Activated CD4-positive, CD25-positive, alpha-beta regulatory T cell (primary cell): ENCODE data around the gene ZNF766.
"Not testable (repeated sequence)": the region's sequence is repeated elsewhere in the genome, so short reads cannot be mapped to it uniquely, and the experiment has no call there.

Experiments used
- DNase-seq, 4 experiments: peaks; one replicate each; lab custom pipeline; 2025; lab: John Stamatoyannopoulos, UW

Gene ZNF766

GRCh38 chr19:52269338-52270261 lies at the start of gene ZNF766:
ZNF766 (plus strand) TSS chr19:52269587; CDS start chr19:52269614, 27 bp downstream.
- peak; percentile 93 to 96 (median 94) for DNase-seq

GRCh38 chr19:52219611-52220010 lies 49.8 kb upstream of the ZNF766 start:
- no peak for DNase-seq

- DNase-seq: no peak
Observed at GRCh38 chr19:52221031-52221430, 48.4 kb upstream of the ZNF766 start.

- no peak for DNase-seq
Observed at GRCh38 chr19:52221831-52222375, 47.5 kb upstream of the ZNF766 start.

- no peak for DNase-seq
Observed at GRCh38 chr19:52224211-52224610, 45.2 kb upstream of the ZNF766 start.

- no peak for DNase-seq
Observed at GRCh38 chr19:52226652-52227051, 42.7 kb upstream of the ZNF766 start.

GRCh38 chr19:52227196-52227940 lies 42.0 kb upstream of the ZNF766 start:
- no peak for DNase-seq

GRCh38 chr19:52227980-52228379 lies 41.4 kb upstream of the ZNF766 start:
- DNase-seq: no peak

GRCh38 chr19:52229524-52229923 lies 39.9 kb upstream of the ZNF766 start:
- no peak for DNase-seq

- no peak for DNase-seq
Observed at GRCh38 chr19:52230685-52231084, 38.7 kb upstream of the ZNF766 start.

- no peak for DNase-seq
Observed at GRCh38 chr19:52231154-52231910, 38.1 kb upstream of the ZNF766 start.

- no peak for DNase-seq
Observed at GRCh38 chr19:52234406-52234805, 35.0 kb upstream of the ZNF766 start.

- DNase-seq: no peak
Observed at GRCh38 chr19:52237197-52237596, 32.2 kb upstream of the ZNF766 start.

GRCh38 chr19:52237771-52238400 lies 31.5 kb upstream of the ZNF766 start:
- peak in 2 of 4 experiments; percentile 13 to 15 for DNase-seq

- no peak for DNase-seq
Observed at GRCh38 chr19:52244021-52244420, 25.4 kb upstream of the ZNF766 start.

- peak; percentile 16 to 39 (median 28) for DNase-seq
Observed at GRCh38 chr19:52248241-52248640, 21.1 kb upstream of the ZNF766 start.

- no peak for DNase-seq
Observed at GRCh38 chr19:52258426-52258825, 11.0 kb upstream of the ZNF766 start.

GRCh38 chr19:52265556-52265955 lies 3.8 kb upstream of the ZNF766 start:
- DNase-seq: not testable (repeated sequence)

GRCh38 chr19:52270266-52270885 lies 989 bp downstream of the ZNF766 start:
- DNase-seq: no peak

GRCh38 chr19:52273301-52273700 lies 3.9 kb downstream of the ZNF766 start:
- DNase-seq: no peak

GRCh38 chr19:52274191-52274590 lies 4.8 kb downstream of the ZNF766 start:
- no peak for DNase-seq
